ENCODE measurements around the gene TANC1.

TANC1 gene

DNA sequence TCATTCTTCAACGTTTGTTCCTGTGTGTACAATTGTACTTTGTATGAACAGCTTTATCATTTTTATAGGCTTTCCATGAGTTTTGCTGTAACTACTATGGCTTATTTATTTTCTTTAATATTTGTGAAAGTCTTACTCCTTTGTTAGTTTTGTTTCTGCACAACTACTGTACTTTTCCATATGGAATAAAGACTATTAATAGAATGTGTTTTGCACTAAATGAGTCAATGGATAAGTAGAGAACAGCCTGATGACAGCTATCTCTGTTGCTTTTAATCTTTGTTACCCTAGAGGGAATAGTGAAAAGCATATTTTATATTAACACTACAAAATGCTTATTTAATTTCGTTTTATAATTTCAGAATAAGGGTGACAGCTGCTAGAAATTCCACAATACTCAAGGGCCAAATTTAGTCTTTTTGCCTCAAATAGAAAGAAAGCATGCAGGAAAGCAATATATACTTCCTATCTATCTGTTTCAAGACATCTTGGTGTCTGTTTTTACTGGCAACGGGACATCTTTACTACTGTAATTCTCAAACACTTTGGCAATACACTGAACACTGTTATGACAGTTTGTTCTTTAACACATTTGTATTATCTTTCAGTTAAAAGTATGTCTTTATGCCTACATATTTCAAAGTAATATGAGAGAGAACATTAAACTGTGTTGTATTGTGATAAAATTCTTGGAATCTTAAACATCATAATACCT is 264.2 kb downstream of the TANC1 start:
- no peak for DNase-seq

- no peak for DNase-seq
Measured at GRCh38 chr2:159234868-159235267, 266.4 kb downstream of the TANC1 start.

- no peak for DNase-seq
Measured at GRCh38 chr2:159243529-159243928, 275.1 kb downstream of the TANC1 start.

- no peak for DNase-seq
Measured at GRCh38 chr2:159246325-159246988, 278.0 kb downstream of the TANC1 start.

DNA sequence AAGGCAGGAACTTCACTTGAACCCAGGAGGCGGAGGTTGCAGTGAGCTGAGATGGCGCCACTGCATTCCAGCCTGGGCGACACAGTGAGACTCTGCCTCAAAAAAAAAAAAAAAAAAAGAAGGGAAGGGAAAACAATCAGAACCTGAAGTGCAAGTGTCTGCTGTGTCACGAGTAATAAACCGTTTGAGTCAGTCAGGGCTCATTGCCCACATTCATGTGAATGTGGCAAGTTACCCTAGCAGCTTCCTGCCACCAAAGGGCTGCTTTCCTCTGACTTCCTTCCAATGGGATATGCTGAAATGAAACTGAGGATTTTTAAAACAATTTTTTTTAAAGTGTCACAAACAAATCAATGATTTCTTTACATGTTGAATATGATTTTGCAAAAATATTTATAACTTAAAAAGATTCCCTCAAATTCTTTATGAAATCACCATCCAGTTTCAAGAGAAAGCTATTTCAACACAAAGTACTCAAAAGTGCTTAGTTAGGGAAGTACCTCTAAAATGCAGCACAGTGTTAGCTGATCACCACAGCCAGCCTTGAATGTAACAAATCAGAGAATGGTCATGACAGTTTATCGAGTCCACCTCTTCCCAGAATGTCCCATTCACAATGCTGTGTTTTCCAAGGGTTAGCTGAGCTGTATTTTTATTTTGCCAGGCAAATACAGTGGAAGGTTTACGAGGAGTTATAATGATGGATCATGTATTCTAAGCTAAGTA is 281.7 kb downstream of the TANC1 start:
- DNase-seq = no peak

GRCh38 chr2:159251296-159252173 is 283.1 kb downstream of the TANC1 start:
- no peak for DNase-seq

- DNase-seq = no peak
Measured at GRCh38 chr2:159252905-159253304, 284.5 kb downstream of the TANC1 start.

DNA sequence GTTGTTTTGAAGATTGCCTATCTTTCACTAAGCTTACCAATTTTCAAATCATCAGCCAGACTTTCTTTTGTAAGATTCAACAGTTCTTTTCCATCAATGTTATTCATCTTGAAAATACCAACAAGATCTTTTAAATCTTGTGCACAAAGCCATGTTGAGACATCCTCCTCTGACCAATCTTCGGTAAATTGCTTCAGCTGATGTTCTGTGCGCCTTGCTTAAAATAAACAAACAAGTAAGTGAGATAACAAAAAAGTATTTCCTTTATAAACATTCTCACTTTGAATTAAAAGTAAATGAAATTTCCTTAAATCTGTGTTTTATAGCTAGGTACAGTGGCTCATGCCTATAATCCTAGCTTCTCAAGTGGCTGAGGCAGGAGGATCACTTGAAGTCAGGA is 287.7 kb downstream of the TANC1 start:
- no peak for DNase-seq

DNA sequence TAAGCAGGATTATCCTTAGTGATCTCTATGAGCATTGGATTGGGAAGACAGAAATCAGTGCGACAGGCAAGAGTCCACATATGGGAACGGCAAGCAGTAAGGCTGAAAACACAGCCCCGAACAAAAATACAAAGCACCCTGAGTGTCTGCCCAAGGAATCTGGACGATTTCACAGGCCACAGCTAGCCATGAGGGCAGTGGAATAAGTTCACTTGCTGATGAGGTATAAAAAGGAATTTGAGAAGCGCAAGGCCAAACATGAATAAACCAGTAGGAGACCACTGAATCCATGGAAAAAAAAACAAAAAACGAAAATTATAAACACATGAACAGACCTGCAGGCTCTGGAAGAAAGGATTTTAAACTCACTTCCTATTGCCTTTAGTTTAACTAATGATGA is 293.8 kb downstream of the TANC1 start:
- DNase-seq = no peak

DNA sequence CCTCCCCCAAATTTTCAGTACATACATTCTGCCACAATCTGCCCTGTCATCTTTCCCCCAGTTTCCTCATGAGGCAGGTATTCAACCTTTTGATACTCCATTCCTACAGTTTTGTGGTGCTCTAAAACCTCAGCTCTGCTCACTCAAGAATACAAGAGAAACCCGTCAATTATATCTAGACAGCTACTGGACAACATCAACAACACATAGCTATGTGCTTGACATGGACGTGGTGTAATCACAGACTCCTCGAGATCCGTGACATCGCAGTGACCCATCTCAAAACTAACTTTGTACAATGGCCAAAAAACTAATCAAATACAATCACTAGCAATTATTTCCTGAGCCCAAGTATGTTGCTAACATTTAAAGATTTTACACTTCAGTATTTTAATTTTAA is 294.5 kb downstream of the TANC1 start:
- DNase-seq = no peak

GRCh38 chr2:159265171-159265576 is 296.7 kb downstream of the TANC1 start:
- no peak for DNase-seq

DNA sequence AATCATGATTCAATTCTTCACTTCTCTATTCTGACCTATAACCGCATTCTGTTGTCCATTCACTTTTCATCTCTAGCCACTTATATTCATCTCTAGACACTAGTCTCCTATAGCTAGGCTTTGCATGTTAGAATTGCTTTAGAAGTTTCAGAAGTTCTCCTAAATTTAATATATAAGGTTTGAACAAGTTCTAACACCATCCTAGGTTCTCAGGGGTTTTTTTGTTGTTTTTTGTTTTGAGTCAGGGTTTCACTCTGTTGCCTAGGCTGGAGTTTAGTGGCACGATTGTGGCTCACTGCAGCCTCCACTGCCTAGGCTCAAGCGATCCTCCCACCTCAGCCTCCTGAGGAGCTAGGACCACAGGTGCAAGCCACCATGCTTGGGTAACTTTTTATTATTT is 298.1 kb downstream of the TANC1 start:
- no peak for DNase-seq

GRCh38 chr2:159267921-159268320 is 299.5 kb downstream of the TANC1 start:
- DNase-seq = no peak

GRCh38 chr2:159270744-159271379 is 302.4 kb downstream of the TANC1 start:
- no peak for DNase-seq

DNA sequence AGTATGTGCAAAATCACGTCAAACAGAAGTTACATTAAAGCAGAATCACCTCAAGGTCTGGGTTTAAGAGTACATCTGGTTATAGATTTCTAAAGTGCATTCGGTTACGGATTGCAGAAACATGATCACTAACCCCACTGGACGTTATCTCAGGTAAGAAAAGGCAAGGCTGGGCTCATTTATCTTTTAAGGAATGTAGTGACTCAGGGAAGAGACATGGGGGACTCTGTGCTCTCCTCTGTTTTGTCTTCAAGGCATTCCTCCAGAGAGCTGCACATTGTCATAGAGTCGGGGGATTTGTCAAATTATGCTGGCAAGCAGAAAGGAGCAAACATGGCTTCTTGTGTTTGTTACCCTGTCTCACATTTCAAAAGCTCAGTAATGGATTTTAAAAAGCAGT is 303.7 kb downstream of the TANC1 start:
- no peak for DNase-seq

DNA sequence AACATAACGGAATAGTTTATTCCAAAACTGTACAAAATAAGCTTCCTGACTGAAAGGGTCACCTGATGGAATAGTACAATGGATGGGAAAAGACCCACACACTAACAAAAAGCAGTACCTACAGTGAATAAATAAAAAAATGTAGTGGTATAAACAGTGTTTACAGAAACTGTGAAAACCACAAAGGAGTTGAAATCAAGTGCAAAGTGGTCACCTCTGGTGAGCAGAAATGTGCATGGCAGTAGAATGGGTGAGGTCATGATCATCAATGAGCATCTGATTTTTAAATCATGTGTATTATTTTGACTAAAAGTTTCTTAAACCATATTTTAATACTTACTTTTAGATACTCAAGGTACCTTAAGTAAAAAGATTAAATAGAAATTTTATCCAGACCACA is 306.7 kb downstream of the TANC1 start:
- no peak for DNase-seq

DNA sequence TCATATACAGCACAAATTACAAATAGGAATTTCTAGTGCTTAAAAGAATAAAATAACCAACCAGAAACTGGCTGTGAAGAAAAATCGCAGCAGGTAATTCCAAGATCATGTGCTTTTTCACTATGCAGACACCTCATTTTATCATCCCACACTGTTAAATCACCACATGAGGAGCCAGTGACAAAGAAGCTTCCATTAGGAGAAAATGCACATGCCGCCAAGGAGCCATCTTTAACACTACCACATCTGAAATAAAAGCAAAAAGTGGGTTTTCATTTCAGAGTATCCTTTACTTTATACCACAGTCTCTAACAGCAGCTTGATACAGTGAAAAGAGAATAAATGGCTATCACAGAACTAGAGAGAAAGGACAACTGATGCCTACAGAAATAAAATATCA is 311.3 kb downstream of the TANC1 start:
- DNase-seq = no peak

DNA sequence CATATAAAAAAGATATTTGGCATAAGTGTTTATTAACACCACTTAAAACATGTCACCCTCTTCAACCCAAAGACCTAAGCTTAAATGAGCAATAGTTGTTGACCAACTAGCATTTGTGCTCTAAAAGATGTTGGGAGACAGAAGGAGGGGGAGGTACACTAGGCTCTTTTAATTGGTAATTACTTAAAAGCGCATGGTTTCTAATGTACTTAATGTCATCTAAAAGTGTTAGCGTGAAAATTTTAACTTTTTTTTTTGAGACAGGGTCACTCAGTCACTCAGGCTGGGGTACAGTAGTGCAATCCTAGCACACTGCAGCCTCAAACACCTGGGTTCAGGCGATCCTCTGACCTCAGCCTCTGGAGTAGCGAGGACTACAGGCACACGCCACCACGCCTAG is 312.6 kb downstream of the TANC1 start:
- DNase-seq = no peak

Measured in CD4-positive, alpha-beta T cell treated with Interleukin-6 for 4 hours (primary cell).